VCaP (cell line): Measurements from ENCODE around the gene TREML4.
A peak's percentile ranks its signal among the peaks of the same experiment; 100 is the strongest.

ENCODE experiments used
- H3K27ac ChIP-seq: fragments of 450-650 bp; 2 replicates; pipeline ENCODE4 v1.5.1; 2017
- CTCF ChIP-seq: fragments of 450-650 bp; conservative IDR thresholded peaks from 2 replicates; pipeline ENCODE4 v1.5.1; 2017; ENCODE audit warnings: mild to moderate bottlenecking, moderate library complexity

Gene TREML4

GRCh38 chr6:41288030-41288753 is 60.0 kb downstream of the TREML4 start:
- peak overlapping the region; percentile 72 for H3K27ac ChIP-seq
- TF ChIP-seq CTCF: no peak
